Activated T-helper 2 cell treated with anti-CD3 and anti-CD28 coated beads, Interferon-gamma antibody, Interleukin-2, Interleukin-4, amounts not matched to agents 10 μg/mL and 5 μg/mL and 100 μg/mL, durations not matched to agents 14 hours and 24 hours and 36 hours (primary cell): ENCODE data around the gene CSF3R. TPM values are rescaled to one million over a fixed set of nuclear protein-coding genes. Genes with fewer than 3 reads are reported as not detected.

ENCODE experiments used
- DNase-seq: peaks from one replicate; pipeline ENCODE4 v3.0.0; 2021; ENCODE audit warnings: low spot score
- H3K27ac Mint-ChIP-seq: one replicate; pipeline ENCODE4 v1.8.0; 2021; ENCODE audit warnings: mixed read lengths
- H3K27me3 Mint-ChIP-seq: one replicate; pipeline ENCODE4 v1.8.0; 2021; ENCODE audit warnings: low read depth, mixed read lengths
- H3K36me3 Mint-ChIP-seq: one replicate; pipeline ENCODE4 v1.8.0; 2021; ENCODE audit warnings: low read depth, mixed read lengths
- H3K4me1 Mint-ChIP-seq: one replicate; pipeline ENCODE4 v1.8.0; 2021; ENCODE audit warnings: low read depth, mixed read lengths
- H3K4me3 Mint-ChIP-seq: one replicate; pipeline ENCODE4 v1.8.0; 2021; ENCODE audit warnings: low read depth, mild to moderate bottlenecking, moderate library complexity, mixed read lengths
- H3K9me3 Mint-ChIP-seq: one replicate; pipeline ENCODE4 v1.8.0; 2021; ENCODE audit warnings: mixed read lengths
- intact Hi-C: fragments of 100-400 bp; cut with micrococcal nuclease; formaldehyde crosslinking; loops from one replicate; pipeline ENCODE4 v1.15.1; 2023
- total RNA-seq: library from RNA; stranded (reverse); gene quantifications from 2 replicates; pipeline ENCODE4 v1.2.3, GENCODE V29; 2022

The CSF3R gene
- total RNA-seq, 1 donor from 2014 or later: 0.11 TPM

- no peaks in the 10 kb centered on the region for H3K27me3 Mint-ChIP-seq
- peaks cover 5% of the 10 kb centered on the region for H3K4me1 Mint-ChIP-seq
- no peak overlapping the region for H3K27ac Mint-ChIP-seq
- no peaks in the 10 kb centered on the region for H3K36me3 Mint-ChIP-seq
- DNase-seq: no peak
- H3K9me3 Mint-ChIP-seq: no peaks in the 10 kb centered on the region
- intact Hi-C loops: no loop called here
- H3K4me3 Mint-ChIP-seq: no peak overlapping the region
Observed at GRCh38 chr1:36471830-36472641, 10.7 kb downstream of the CSF3R start.

DNA sequence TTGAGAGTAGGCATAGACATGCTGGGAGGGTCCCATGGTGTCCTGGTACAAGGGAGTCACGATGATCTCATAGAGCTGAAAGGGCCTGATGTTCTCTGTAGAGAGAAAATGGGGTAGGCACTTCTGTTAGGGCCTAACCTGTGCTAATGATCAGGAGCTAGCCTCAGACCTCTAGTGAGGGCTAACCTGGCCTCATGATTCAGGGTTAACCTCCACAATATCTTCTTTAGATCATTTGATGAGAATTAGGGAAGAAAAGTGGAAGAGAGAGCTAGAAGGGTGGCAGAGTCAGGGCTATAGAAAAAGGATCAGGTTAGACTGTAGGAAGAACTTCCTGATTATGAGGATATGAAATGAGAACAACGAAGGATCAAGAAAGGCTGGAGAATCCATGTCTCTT lies 13.6 kb downstream of the CSF3R start:
- Mint-ChIP-seq H3K27me3 (no peaks in the 10 kb centered on the region), H3K9me3 (no peaks in the 10 kb centered on the region), H3K4me3 (no peak overlapping the region), H3K4me1 (peaks cover 3% of the 10 kb centered on the region), H3K27ac (no peak overlapping the region), H3K36me3 (peaks cover under 1% of the 10 kb centered on the region)
- intact Hi-C loops: no loop called here
- no peak for DNase-seq

- H3K9me3 Mint-ChIP-seq: no peaks in the 10 kb centered on the region
- intact Hi-C loops: no loop called here
- no peak overlapping the region for H3K27ac Mint-ChIP-seq
- peaks cover 7% of the 10 kb centered on the region for H3K36me3 Mint-ChIP-seq
- H3K4me1 Mint-ChIP-seq: peaks cover 8% of the 10 kb centered on the region
- no peak overlapping the region for H3K4me3 Mint-ChIP-seq
- H3K27me3 Mint-ChIP-seq: no peaks in the 10 kb centered on the region
- DNase-seq: no peak
Observed at GRCh38 chr1:36467700-36468455, 14.8 kb downstream of the CSF3R start.

GRCh38 chr1:36467027-36467410 lies 15.7 kb downstream of the CSF3R start:
- Mint-ChIP-seq H3K27me3 (no peaks in the 10 kb centered on the region), H3K27ac (no peak overlapping the region), H3K36me3 (peaks cover 12% of the 10 kb centered on the region), H3K4me3 (no peak overlapping the region), H3K4me1 (peaks cover 12% of the 10 kb centered on the region), H3K9me3 (no peaks in the 10 kb centered on the region)
- DNase-seq: no peak
- intact Hi-C loops: no loop called here

- Mint-ChIP-seq H3K27ac (no peak overlapping the region), H3K27me3 (no peaks in the 10 kb centered on the region), H3K4me1 (peaks cover 16% of the 10 kb centered on the region), H3K4me3 (no peak overlapping the region), H3K36me3 (peaks cover 16% of the 10 kb centered on the region), H3K9me3 (no peaks in the 10 kb centered on the region)
- intact Hi-C loops: no loop called here
- no peak for DNase-seq
Observed at GRCh38 chr1:36466370-36467026, 16.2 kb downstream of the CSF3R start.

- H3K9me3 Mint-ChIP-seq: no peaks in the 10 kb centered on the region
- peak overlapping the region; percentile 74 for H3K27ac Mint-ChIP-seq
- DNase-seq: no peak
- no peaks in the 10 kb centered on the region for H3K27me3 Mint-ChIP-seq
- peaks cover 19% of the 10 kb centered on the region for H3K4me1 Mint-ChIP-seq
- intact Hi-C loops: no loop called here
- peaks cover 22% of the 10 kb centered on the region for H3K36me3 Mint-ChIP-seq
- no peak overlapping the region for H3K4me3 Mint-ChIP-seq
Observed at GRCh38 chr1:36465731-36466369, 16.9 kb downstream of the CSF3R start.

DNA sequence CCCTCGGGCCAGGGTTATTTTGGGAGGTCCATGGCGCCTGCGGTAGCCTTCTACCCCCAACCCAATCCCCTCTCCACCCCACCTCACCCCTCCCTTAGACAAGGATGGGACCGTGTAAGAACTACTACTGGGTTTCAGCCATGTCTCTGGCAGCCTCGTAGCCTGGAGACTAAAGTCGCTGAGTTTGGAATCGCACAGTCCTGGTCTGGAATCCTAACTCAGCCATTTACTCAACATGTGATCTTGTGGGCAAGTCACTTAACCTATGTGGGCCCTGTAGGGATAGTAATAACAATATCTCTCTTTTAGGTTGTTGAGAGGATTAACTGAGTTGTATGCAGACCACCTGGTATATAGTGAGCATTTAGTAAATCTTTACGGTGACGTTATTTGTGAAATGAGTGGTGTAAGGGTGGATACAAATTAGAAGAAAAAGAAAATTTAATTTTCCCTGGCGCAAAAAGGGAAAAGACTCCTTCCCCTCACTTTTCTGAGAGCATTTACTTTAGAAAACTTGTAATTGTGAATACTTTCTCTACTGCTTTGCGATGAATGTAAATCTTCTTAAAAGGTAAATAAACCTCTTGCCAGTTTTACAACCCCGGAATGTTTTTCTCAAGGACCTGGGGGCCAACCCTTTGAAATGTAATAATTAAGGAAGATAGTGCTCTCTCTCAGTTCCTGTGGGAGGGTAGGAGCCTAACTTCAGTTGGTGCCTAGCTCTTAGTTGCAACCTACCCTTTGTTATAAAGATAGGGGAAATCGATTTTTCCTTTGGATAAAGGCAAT lies 17.9 kb downstream of the CSF3R start:
- H3K9me3 Mint-ChIP-seq: no peaks in the 10 kb centered on the region
- DNase-seq: no peak
- peak overlapping the region; percentile 95 for H3K27ac Mint-ChIP-seq
- intact Hi-C loops: loop anchor here (1.0 to 5.0 kb wide), 2 partner anchors 14 to 67 kb away; partner anchors contain the start of genes LSM10 and OSCP1
- H3K27me3 Mint-ChIP-seq: no peaks in the 10 kb centered on the region
- peak overlapping the region; percentile 99 for H3K4me3 Mint-ChIP-seq
- peaks cover 31% of the 10 kb centered on the region for H3K36me3 Mint-ChIP-seq
- H3K4me1 Mint-ChIP-seq: peaks cover 19% of the 10 kb centered on the region

DNA sequence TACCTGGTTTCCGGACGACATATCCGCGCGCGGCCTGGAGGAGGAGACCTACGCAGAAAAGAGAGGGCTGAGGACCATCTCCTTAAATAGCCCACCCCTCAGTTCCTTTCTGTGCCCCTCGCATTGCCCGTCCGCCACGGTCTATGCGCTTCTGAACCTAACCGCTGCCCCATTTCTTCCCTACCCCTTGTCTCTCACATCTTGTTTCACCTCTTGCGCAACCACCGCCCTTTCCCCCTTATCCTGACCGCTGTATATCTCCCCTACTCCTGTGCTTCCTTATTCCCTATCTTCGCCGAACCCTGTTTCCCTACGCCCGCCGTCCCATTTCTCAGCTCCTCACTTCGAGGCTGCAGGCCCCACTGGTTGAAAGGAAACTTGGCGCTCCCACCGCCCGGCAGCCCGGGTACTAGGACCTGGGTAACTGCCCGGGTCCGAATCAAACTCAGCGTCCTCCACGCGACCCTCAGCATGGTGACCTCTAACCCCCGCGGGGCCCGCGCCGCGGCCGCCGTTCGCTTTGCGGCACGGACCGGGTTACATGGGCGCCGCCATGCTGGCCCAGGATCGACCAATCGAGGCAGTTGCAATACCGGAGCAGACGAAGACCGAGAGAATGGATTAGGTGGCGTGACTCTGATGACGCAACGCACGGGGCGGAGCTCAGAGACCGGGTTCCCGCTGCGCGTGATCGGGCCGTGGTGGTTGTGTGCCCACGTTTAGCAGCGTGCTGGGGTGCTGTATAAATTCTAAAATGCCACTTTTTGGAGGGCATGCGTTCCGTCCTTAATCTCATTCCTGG lies 18.7 kb downstream of the CSF3R start, which contains the start of gene MRPS15:
MRPS15 (minus strand) TSS at position 582 of the 802 bp plus-strand sequence; CDS start at position 473, 109 bp downstream.
- peak within 1 kb of the TSS; percentile 99 for H3K4me3 Mint-ChIP-seq
- no peaks in the 10 kb centered on the region for H3K9me3 Mint-ChIP-seq
- intact Hi-C loops: loop anchor here (1.0 to 5.0 kb wide), 2 partner anchors 14 to 67 kb away; partner anchors contain the start of genes LSM10 and OSCP1
- peak; percentile 93 for DNase-seq
- peaks cover 39% of the 10 kb centered on the region for H3K36me3 Mint-ChIP-seq
- peaks cover 24% of the 10 kb centered on the region for H3K4me1 Mint-ChIP-seq
- H3K27ac Mint-ChIP-seq: peak within 1 kb of the TSS; percentile 95
- H3K27me3 Mint-ChIP-seq: no peaks in the 10 kb centered on the region

DNA sequence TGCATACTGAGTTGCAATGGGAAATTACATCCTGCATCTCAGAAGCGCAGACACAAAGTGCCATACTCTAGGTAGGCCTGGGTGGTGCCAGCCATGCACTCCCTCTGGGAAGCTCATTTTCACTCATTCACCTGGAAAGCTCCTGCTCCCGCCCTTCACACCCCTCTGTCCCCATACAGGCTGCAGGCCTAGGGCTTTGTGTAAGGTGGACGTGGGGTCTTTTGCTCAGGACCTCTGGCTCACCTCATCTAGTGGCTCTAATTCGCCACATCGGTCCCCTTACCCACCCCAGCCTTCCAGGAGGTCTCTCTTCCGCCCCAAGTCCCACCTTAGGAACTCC lies 19.3 kb downstream of the CSF3R start:
- intact Hi-C loops: loop anchor here (5.0 kb wide), 1 partner anchor 66 kb away; the partner anchor contains the start of gene LSM10
- H3K4me3 Mint-ChIP-seq: peak overlapping the region; percentile 99
- H3K4me1 Mint-ChIP-seq: peaks cover 30% of the 10 kb centered on the region
- H3K9me3 Mint-ChIP-seq: no peaks in the 10 kb centered on the region
- peak overlapping the region; percentile 95 for H3K27ac Mint-ChIP-seq
- no peaks in the 10 kb centered on the region for H3K27me3 Mint-ChIP-seq
- peaks cover 45% of the 10 kb centered on the region for H3K36me3 Mint-ChIP-seq
- no peak for DNase-seq

- Mint-ChIP-seq H3K27ac (peak overlapping the region; percentile 96), H3K27me3 (no peaks in the 10 kb centered on the region), H3K9me3 (no peaks in the 10 kb centered on the region), H3K4me3 (peak overlapping the region; percentile 75), H3K4me1 (peaks cover 50% of the 10 kb centered on the region), H3K36me3 (peaks cover 77% of the 10 kb centered on the region)
- intact Hi-C loops: loop anchor here (10.0 kb wide), 1 partner anchor 514 kb away; no protein-coding TSS in a partner anchor
- DNase-seq: peak; percentile 26
Observed at GRCh38 chr1:36458910-36459309, 23.8 kb downstream of the CSF3R start.

DNA sequence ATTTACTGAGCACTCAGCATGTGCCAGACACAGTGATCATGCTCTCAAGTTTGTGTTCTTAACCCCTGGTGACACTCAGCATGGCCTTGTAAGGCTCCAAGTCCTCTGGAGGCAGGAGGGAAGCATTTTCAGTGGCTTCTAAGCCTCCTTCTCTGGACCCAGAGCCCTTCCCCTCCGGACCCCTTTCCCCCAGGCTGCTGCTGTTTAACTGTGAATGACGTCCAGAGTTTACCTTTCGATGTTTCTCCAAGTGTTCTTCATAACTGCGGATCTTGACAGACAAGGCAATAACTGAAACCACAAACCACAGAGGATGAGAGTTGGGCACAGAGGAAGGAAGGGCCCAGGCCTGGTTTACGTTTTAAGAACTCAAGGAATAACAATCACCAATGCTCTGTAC lies 25.0 kb downstream of the CSF3R start:
- peaks cover 46% of the 10 kb centered on the region for H3K4me1 Mint-ChIP-seq
- intact Hi-C loops: loop anchor here (10.0 kb wide), 1 partner anchor 513 kb away; no protein-coding TSS in a partner anchor

More for the DNA sequence above, 25.0 kb downstream of the CSF3R start:
- H3K27ac Mint-ChIP-seq: peak overlapping the region; percentile 96
- peaks cover 77% of the 10 kb centered on the region for H3K36me3 Mint-ChIP-seq
- H3K4me3 Mint-ChIP-seq: peak overlapping the region; percentile 62
- no peaks in the 10 kb centered on the region for H3K9me3 Mint-ChIP-seq
- peak; percentile 20 for DNase-seq
- no peaks in the 10 kb centered on the region for H3K27me3 Mint-ChIP-seq
